ENCODE measurements around the gene MPPED2. TPM values are rescaled to one million over a fixed set of nuclear protein-coding genes. Genes with fewer than 3 reads are reported as not detected.

Gene MPPED2
- total RNA-seq, 4 donors from 2014 or later = 1.4 to 17.9 (median 5.3) TPM

GRCh38 chr11:30478923-30479322 is 107.2 kb downstream of the MPPED2 start:
- no peaks in the 10 kb centered on the region for H3K9me3 ChIP-seq
- no peak overlapping the region for H3K4me3 ChIP-seq
- 12 to 21% methylated on average over 3 of the region's 3 CpGs for WGBS, 2 donors (ENCODE audit: low coverage in 1 of 2)
- peak overlapping the region in 3 of 4 donors; percentile 34 to 53 (median 42) for H3K27ac ChIP-seq
- peaks cover 0 to 34% (median 0%) of the 10 kb centered on the region in 3 donors for H3K4me1 ChIP-seq
- no peaks in the 10 kb centered on the region for H3K36me3 ChIP-seq
- ATAC-seq = no peak
- TF ChIP-seq EP300 (IDR thresholded peaks at IDR 0.05) (no peak), CTCF (IDR thresholded peaks at IDR 0.05) (no peak), POLR2AphosphoS5 (IDR thresholded peaks at IDR 0.05) (no peak), POLR2A (IDR thresholded peaks at IDR 0.05) (no peak)
- H3K27me3 ChIP-seq = no peaks in the 10 kb centered on the region

- Histone ChIP-seq H3K27ac (no peak overlapping the region), H3K36me3 (no peaks in the 10 kb centered on the region), H3K27me3 (no peaks in the 10 kb centered on the region), H3K4me3 (no peak overlapping the region), H3K4me1 (peaks cover 0 to 34% (median 0%) of the 10 kb centered on the region in 3 donors), H3K9me3 (no peaks in the 10 kb centered on the region)
- no peak for ATAC-seq
- TF ChIP-seq EP300 (IDR thresholded peaks at IDR 0.05) (no peak), POLR2A (IDR thresholded peaks at IDR 0.05) (no peak), CTCF (IDR thresholded peaks at IDR 0.05) (no peak), POLR2AphosphoS5 (IDR thresholded peaks at IDR 0.05) (no peak)
Observed at GRCh38 chr11:30477061-30477460, 109.1 kb downstream of the MPPED2 start.

- 67 to 78% methylated on average over 4 of the region's 4 CpGs for WGBS, 2 donors (ENCODE audit: low coverage in 1 of 2)
- no peaks in the 10 kb centered on the region for H3K36me3 ChIP-seq
- H3K4me3 ChIP-seq = no peak overlapping the region
- no peak for ATAC-seq
- H3K27ac ChIP-seq = no peak overlapping the region
- no peaks in the 10 kb centered on the region for H3K27me3 ChIP-seq
- no peaks in the 10 kb centered on the region for H3K9me3 ChIP-seq
- TF ChIP-seq POLR2AphosphoS5 (IDR thresholded peaks at IDR 0.05) (no peak), POLR2A (IDR thresholded peaks at IDR 0.05) (no peak), EP300 (IDR thresholded peaks at IDR 0.05) (no peak), CTCF (IDR thresholded peaks at IDR 0.05) (no peak)
- H3K4me1 ChIP-seq = peaks cover 0 to 11% (median 0%) of the 10 kb centered on the region in 3 donors
Observed at GRCh38 chr11:30474151-30474954, 111.8 kb downstream of the MPPED2 start.

- Histone ChIP-seq H3K27me3 (no peaks in the 10 kb centered on the region), H3K27ac (no peak overlapping the region), H3K4me1 (peaks cover 0 to 3% (median 0%) of the 10 kb centered on the region in 3 donors), H3K9me3 (no peaks in the 10 kb centered on the region), H3K36me3 (no peaks in the 10 kb centered on the region), H3K4me3 (no peak overlapping the region)
- 78 to 88% methylated on average over 2 of the region's 2 CpGs for WGBS, 2 donors (ENCODE audit: low coverage in 1 of 2)
- ATAC-seq = no peak
- TF ChIP-seq POLR2A (IDR thresholded peaks at IDR 0.05) (no peak), CTCF (IDR thresholded peaks at IDR 0.05) (no peak), EP300 (IDR thresholded peaks at IDR 0.05) (no peak), POLR2AphosphoS5 (IDR thresholded peaks at IDR 0.05) (no peak)
Observed at GRCh38 chr11:30471244-30471643, 114.9 kb downstream of the MPPED2 start.

- H3K36me3 ChIP-seq = no peaks in the 10 kb centered on the region
- H3K4me3 ChIP-seq = no peak overlapping the region
- TF ChIP-seq POLR2AphosphoS5 (IDR thresholded peaks at IDR 0.05) = no peak
- TF ChIP-seq EP300 (IDR thresholded peaks at IDR 0.05) = no peak
- no peak for TF ChIP-seq CTCF (IDR thresholded peaks at IDR 0.05)
- TF ChIP-seq POLR2A (IDR thresholded peaks at IDR 0.05) = no peak
- no peak for ATAC-seq
- no peaks in the 10 kb centered on the region for H3K9me3 ChIP-seq
- WGBS, 2 donors (ENCODE audit: low coverage in 1 of 2) = 0 to 16% methylated on average over 2 of the region's 2 CpGs
- no peaks in the 10 kb centered on the region for H3K27me3 ChIP-seq
- H3K4me1 ChIP-seq = peaks cover 0 to 3% (median 0%) of the 10 kb centered on the region in 3 donors
- no peak overlapping the region for H3K27ac ChIP-seq
Observed at GRCh38 chr11:30468881-30469280, 117.3 kb downstream of the MPPED2 start.
